A673 (cell line): ENCODE data around the gene CACNA2D3.

ENCODE experiments used
- CTCF ChIP-seq: fragments of 300-800, 200-600 bp; sonication (generic); conservative IDR thresholded peaks from 2 replicates; pipeline ENCODE4 v1.5.1; 2017; ENCODE audit warnings: low read depth, mild to moderate bottlenecking, antibody characterized with exemption, low read length, moderate library complexity, mixed read lengths
- EZH2 ChIP-seq: fragments of 200-600 bp; sonication (generic); IDR thresholded peaks from 2 replicates; pipeline ENCODE4 v1.6.1; 2017; ENCODE audit warnings: borderline replicate concordance, low read depth, mild to moderate bottlenecking, mixed read lengths, antibody characterized with exemption, low read length; ENCODE audit not compliant: poor library complexity, severe bottlenecking

DNA sequence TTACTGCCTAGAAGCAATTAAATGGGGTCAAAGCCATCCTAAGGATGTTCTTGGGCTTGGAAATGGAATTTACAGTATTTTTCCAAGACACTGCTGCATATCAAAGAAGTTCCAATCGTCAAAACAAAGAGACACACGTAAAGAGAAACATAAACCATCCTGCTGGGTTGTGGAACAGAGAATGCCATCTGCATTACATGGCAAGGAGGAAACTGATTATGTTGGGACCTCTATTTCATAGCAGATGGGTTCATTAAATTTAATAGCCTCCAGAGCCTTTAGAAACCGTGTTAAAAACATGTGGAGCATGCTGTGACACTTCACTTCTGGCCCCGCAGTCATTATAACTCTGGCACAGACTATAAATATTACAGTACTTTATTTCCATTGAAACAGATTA is 650.9 kb downstream of the CACNA2D3 start:
- TF ChIP-seq CTCF: no peak
- no peak for TF ChIP-seq EZH2
